Left ventricle myocardium superior (tissue), 1 donor: ENCODE measurements around the gene CSRP3. TPM values are rescaled to one million over a fixed set of nuclear protein-coding genes. Genes with fewer than 3 reads are reported as not detected.
"Not testable (repeated sequence)": the region's sequence is repeated elsewhere in the genome, so short reads cannot be mapped to it uniquely, and the experiment has no call there.

Experiments used
- ATAC-seq: fragments of 200-7000 bp; cut with Tn5 transposase; one replicate; pipeline ENCODE4 v1.9.1; 2020; ENCODE audit warnings: mild to moderate bottlenecking, moderate library complexity
- DNase-seq: peaks from one replicate; pipeline ENCODE4 v3.0.0-alpha.2; 2020
- intact Hi-C: fragments of 100-400 bp; cut with micrococcal nuclease; formaldehyde crosslinking; loops from one replicate; pipeline ENCODE4 v1.11.0; 2022
- total RNA-seq: library from RNA; stranded (reverse); fragmentation: NEBNext Ultra II Directional; extraction: Animal tissue kit (Norgen Biotek cat#: 25700); gene quantifications from one replicate; pipeline ENCODE4 v1.2.1, GENCODE V29; 2021
- donor health status: DM: no; HTN: yes; CAD: no; lungs with severe emphysema.

The CSRP3 gene
- total RNA-seq, 1 donor from 2014 or later = 1,162 TPM

GRCh38 chr11:19161651-19162050 lies 40.1 kb downstream of the CSRP3 start:
- DNase-seq (no peak), ATAC-seq (no peak)
- intact Hi-C loops = loop anchor here (10.0 kb wide), 1 partner anchor 393 kb away; no protein-coding TSS in a partner anchor

- peak; percentile 61 for ATAC-seq
- intact Hi-C loops = loop anchor here (10.0 kb wide), 1 partner anchor 394 kb away; no protein-coding TSS in a partner anchor
- no peak for DNase-seq
Observed at GRCh38 chr11:19160847-19161246, 40.9 kb downstream of the CSRP3 start.

DNA sequence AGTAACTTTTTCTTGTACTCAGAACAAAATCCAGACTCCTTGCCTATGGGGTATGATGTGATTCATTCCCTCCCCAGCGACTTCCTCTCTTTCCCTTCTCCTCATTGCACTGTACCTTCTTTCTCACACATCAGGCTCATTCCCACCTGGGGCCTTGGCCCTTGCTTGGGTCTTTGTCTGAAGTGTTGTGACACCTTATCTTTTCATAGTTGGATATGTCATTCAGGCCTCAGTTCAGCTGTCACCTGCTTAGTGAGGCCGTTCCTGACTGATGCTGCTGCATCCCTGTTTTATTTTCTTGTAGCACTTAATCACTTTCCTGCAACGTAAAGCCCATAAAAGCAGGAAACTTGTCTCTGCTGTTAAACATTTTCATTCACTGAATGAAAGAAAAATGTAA lies 44.9 kb downstream of the CSRP3 start:
- intact Hi-C loops = no loop called here
- DNase-seq = no peak
- no peak for ATAC-seq

- DNase-seq (no peak), ATAC-seq (no peak)
- intact Hi-C loops = no loop called here
Observed at GRCh38 chr11:19145319-19145718, 56.5 kb downstream of the CSRP3 start.

DNA sequence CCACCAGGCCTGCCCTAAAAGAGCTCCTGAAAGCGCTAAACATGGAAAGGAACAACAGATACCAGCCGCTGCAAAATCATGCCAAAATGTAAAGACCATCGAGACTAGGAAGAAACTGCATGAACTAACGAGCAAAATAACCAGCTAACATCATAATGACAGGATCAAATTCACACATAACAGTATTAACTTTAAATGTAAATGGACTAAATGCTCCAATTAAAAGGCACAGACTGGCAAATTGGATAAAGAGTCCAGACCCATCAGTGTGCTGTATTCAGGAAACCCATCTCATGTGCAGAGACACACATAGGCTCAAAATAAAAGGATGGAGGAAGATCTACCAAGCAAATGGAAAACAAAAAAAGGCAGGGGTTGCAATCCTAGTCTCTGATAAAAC lies 64.9 kb downstream of the CSRP3 start:
- intact Hi-C loops, DNase-seq, ATAC-seq: not testable (repeated sequence)

DNA sequence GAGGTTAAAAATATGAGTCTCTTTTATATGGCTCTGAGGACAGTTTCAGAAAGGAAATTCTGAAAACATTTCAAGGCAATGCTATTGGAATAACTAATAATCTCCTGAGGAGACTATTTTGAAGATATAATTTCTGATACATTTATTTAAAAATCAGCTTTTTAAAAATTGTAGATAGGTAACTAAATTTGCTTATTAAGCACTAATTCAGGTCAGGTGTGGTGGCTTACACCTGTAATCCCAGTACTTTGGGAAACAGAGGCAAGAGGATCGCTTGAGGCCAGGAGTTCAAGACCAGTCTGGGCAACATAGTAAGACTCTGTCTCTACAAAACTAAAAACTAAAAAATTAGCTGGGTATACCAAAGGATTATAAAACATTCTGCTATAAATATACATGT lies 67.8 kb downstream of the CSRP3 start:
- DNase-seq (no peak), ATAC-seq (no peak)
- intact Hi-C loops = no loop called here

Other genes with a start within 250 kb of the CSRP3 start
- not detected for gene MRGPRX2, start 141.3 kb downstream of the CSRP3 start, total RNA-seq
- 5.9 TPM for gene ZDHHC13, start 84.8 kb downstream of the CSRP3 start, total RNA-seq
- 5.8 TPM for gene E2F8, start 39.0 kb upstream of the CSRP3 start, total RNA-seq